GM18502 (cell line): ENCODE results near the gene SLC51B.
"Not testable (repeated sequence)": the region's sequence is repeated elsewhere in the genome, so short reads cannot be mapped to it uniquely, and the experiment has no call there.

Experiments
- ATAC-seq: cut with Tn5 transposase; IDR thresholded peaks from one replicate; pipeline ENCODE4 v1.9.1; 2021; ENCODE audit warnings: mild to moderate bottlenecking; ENCODE audit not compliant: unreplicated experiment, poor library complexity

The SLC51B gene

DNA sequence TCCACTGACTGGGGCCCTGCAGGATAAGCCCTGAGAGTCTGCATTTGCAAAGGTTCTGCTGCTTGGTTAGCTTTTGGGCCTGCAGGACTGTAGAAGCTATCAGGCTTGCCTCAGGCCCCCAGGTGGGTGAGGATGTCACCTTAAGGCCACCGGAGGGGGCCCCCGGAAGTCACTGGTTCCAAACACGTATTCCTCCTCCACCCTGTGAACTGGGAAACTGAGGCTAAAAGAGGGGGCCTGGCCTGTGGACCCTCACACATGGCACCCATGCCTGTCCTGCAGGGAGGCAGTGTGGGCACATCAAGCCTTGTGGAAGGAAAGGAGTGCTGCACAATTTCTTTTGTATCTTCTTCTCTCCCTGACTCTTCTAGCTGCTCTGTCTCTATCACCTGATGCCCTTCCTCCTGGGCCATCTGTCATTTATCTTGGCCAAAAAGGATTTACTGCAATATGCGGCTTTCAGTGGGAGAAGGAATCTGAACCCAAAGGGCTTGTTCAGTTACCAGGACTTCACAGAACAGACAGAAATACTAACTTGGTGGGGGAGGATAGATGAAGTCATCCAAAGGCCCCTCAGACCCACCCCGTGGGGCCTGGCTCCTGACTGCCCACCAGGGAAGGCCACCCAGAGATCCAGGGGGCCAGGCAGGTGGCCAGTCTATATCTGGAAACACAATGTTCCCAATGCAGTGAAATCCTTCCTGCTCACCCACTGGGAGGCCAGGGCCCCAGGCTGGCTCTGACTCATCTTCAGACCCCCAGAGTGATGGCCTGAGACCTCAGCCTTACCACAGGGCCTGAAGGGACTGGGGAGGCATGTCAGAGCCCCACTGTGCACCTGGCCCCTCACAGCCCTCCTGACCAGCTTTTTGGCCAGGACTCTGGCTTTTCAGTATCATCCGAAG is 51.5 kb downstream of the SLC51B start:
- no peak for ATAC-seq

DNA sequence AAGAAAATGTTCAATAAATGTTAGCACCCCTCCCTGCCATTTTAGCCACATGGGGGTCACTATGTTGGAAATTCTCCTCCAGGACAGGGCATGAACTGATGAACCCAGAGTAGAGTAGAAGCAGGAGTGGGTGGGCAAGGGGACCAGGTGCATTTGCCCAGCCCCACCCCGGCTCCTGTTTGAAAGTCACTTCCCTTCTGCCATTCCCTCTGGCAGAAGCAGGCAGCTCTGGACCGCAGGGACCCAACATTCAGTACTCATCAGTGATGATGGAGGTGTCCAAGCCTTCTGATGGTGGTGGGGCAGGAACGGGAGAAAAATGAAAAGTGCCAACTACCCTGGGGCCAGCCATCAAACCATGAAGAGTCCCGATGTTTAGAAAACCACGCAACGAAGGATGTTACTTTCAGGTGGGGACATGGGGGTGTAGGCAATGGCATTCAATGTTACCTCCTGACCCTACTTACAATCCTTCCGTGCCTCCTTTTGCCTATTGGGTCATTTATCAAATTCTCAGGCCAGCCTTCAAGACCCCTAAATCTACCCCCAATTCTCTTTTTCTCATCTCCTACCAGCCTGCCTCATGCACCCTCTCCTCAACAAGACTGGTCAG is 52.6 kb downstream of the SLC51B start:
- no peak for ATAC-seq

- no peak for ATAC-seq
Measured at GRCh38 chr15:65099336-65099735, 54.1 kb downstream of the SLC51B start.

DNA sequence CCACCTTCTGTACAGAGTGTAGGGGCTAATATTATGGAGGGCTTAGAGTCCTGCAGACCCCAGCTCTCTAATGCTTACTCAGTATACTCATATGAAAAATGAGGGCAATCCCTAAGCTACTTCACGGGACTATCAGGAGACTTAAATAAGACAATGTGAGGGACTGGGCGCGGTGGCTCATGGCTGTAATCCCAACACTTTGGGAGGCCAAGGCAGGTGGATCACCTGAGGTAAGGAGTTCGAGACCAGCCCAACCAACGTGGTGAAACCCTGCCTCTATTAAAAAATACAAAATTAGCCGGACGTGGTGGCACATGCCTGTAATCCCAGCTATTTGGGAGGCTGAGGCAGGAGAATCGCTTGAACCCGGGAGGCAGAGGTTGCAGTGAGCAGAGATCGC is 54.6 kb downstream of the SLC51B start:
- ATAC-seq, result not testable (repeated sequence)

DNA sequence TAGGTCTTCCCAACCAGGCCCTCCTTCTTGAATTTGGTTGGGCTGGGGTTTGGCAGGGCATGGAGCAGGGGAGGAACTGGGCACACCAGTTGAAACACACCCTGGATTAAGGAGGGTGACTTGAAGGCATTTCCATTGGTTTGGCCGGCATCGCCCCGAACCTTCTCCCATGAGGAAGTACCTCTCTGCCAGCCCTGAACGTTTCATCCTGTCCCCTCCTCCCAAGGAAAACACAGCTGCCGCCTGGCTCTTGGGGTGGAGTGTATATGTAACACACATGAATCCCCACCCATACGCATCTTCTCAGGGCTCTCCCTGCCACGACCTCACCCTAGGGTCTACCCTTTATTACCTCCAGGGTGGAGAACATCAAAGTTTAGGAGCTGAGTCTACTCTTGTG is 55.3 kb downstream of the SLC51B start:
- no peak for ATAC-seq

- no peak for ATAC-seq
Measured at GRCh38 chr15:65101411-65101890, 56.3 kb downstream of the SLC51B start.

DNA sequence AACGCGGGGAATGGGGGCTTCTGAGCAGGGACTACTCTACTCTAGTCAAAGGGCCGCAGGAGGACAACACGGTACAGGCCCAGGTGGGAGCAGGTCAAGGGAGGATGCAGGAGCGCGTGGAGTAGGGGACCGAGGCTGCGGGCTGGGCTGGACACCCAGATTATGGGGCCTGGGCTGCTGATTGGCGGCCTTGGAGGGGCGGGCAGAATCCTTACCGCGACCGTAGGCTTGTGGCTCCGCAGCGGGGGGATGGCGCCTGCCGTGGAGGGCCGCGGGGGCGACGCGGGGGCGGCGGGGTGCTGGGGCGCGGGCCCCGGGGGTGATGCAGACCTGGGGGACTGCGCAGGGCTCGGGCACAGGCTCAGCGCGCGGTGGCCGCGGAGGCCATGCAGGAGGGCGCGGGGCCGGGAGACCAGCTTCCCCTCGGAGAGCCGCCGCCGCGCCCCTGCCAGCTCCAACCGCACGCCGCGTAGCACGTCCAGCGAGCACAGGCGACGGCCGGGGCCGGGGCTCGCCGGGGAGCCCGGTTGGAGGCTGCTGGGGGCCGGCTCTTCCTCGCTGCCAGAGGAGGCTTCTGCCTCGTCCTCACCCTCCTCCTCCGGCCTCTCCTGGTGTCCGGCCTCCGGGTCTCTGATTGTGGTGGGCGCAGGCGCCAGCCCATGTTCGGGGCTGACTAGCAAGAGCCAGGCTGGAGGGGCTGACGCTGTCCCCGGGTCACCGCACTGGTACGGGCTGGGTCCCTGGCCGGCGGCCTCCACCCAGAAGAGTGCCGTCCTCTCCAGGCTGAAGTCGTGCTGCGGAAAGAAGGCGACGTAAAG is 56.9 kb downstream of the SLC51B start:
- no peak for ATAC-seq

GRCh38 chr15:65102912-65103311 is 57.7 kb downstream of the SLC51B start:
- ATAC-seq, result no peak
